Embryonic facial prominence (tissue), 1 donor: Measurements from ENCODE around the gene SZRD1.
A peak's percentile ranks its signal among the peaks of the same experiment; 100 is the strongest.
"Not testable (repeated sequence)": the region's sequence is repeated elsewhere in the genome, so short reads cannot be mapped to it uniquely, and the experiment has no call there.

Source experiments
- DNase-seq: peaks from one replicate; pipeline ENCODE4 v3.0.0-alpha.2; 2016; ENCODE audit errors: extremely low spot score

Gene SZRD1, protein sequence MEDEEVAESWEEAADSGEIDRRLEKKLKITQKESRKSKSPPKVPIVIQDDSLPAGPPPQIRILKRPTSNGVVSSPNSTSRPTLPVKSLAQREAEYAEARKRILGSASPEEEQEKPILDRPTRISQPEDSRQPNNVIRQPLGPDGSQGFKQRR

DNA sequence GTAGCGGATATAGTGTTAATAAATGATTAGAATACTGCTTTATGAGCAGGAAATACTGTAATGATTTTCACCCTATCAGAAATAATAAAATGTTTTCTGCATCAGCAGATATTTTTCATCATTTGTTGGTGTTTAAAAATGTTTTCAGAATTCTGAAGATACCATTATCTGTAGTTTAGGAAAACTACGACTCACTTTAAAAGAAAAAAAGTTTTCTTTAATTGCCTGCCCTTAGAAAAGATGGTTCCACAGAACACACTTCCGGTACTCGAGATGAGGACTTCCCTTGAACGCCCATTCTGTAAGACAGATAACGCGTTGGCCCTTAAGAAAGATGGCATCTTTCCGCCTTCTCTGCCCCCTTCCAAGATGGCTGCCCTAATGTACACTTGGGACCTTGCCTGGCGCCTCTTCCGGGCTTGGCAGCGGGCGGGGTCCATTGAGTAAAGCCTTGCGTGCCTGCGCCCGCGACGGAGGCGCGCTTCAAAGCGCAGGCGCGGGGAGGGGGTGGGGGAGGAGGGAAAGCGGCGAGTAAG, at the start of gene SZRD1:
SZRD1 (plus strand) TSS at position 521 of the 536 bp plus-strand sequence. CDS start 16 bp downstream, outside the sequence.
- peak; percentile 98 for DNase-seq

DNA sequence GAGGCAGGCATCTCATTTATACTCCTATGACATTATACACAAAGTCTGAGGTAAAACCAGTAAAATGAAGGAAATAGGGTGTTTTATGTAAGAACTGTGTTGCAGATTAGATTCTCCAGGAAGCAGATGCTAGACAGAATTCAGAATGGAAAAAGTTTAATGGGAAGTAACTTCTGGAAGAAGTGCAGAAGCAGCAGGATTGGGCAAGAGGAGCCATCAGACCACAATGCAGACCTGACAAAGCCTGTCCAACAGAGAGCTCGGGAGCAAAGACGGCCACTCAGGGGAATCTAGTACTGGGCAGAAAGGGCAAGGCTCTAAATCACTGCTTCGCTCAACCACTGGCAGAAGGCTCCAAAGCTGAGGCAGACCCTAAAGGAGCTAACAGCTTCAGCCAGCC, 48.5 kb upstream of the SZRD1 start:
- DNase-seq, result no peak

DNA sequence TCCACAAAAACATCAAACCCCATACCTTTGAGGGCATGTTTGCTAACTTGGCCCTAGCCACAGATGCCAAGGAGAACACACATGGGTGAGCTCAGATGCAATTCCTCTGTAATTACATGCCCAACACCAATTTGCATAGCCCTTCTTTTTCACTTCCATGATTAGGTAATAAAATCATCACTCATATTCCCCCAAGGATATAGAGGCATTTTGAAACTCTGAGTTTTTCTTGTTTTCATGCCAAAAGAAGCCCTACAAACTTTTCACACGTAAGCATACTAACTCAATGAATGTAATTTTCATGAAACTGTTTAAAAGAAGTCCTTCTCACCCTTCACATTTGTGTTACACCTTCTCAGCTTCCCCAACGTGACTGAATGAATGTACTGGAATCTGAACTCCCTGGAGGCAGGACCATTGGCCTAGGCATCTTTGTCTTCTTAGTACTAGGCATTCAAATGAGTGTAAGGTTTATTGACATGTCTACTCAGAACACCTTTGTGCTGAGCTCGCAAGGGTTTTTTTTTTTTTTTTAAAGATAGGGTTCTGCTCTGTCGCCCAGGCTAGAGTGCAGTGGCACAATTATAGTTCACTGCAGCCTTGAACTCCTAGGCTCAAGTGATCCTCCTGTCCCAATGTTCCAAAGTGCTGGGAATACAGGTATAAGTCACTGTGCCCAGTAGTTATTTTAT, 45.7 kb upstream of the SZRD1 start:
- DNase-seq, result no peak

DNA sequence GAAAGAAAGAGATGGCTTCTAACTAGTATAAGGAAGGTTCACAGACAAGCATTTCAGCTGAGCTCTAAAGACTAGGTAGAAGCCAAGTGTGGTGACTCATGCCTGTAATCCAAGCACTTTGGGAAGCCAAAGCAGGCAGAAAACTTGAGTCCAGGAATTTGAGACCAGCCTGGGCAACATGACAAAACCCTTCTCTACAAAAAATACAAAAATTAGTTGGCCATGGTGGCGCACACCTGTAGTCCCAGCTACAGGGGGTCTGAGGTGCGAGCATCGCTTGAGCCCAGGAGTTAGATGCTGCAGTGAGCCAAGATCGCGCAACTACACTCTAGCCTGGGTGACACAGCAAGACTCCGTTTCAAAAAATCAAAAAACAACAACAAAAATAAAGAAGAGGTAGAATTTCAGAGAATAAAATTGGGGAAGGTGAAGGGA, 42.6 kb upstream of the SZRD1 start:
- DNase-seq, result no peak

DNA sequence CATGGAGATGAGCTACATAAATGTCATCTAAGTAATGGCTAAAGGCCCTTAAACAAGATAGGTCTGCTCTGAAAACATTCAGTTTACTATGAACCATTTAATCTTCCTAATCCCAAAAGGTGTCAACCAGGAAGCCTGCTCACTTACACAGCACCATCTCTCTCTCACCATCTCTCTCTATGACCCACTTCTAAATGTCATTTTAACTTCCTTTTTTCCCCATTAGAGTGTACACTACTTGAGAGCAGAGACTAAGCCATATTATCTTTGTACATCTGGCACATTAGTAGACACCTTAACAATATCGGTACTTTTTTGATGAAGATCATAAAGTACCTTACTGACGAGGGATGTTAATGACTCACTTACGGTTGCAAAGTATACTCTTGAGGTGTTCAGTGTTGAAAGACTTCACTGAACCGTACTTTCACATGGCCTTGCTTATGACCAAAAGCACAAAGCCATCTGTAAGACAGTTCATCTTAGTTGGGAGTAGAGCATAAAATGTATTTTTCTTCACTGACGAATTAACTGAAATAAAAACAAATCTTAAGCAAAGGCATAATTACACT, 40.1 kb upstream of the SZRD1 start:
- no peak for DNase-seq

DNA sequence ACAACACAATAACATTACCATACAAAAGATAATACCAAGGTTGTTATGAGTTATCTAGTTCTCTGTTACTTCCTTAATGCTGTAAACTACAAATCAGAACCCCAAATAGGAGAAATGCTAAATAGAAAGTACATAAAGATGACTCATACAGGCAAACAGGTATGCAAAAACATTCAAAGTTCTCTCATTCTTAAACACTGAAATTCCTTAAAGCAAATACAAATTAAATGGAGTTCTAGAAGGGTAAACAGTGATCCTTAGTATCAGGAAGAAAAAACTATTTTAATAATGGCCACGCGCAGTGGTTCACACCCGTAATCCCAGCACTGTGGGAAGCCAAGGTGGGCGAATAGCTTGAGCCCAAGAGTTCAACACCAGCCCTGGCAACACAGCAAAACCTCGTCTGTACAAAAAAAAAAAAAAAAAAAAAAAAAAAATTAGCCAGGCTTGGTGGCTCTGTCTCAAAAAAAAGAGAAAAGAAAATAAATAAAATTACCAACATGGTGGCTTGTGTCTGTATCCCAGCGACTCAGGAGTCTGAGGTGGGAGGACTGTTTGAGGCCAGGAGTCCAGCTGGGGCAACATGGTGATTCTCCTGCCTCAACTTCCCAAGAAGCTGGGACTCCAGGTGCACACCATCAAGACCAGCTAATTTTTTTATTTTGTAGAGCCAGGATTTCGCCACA, 32.2 kb upstream of the SZRD1 start:
- DNase-seq, result no peak

DNA sequence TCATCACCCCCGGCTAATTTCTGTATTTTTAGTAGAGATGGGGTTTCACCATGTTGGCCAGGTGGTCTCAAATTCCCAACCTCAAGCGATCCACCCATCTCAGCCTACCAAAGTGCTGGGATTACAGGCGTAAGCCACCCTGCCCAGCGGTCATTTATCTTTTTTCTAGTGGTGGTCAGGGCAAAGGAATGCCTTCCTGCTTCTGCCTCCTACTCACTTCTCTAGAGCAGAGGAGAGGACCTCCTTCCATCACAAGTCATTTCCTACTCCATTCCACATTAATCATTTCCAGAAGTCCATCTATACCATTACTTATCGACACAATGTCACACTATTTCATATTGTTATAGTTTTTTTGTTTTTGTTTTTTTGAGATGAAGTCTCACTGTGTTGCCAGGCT, 28.1 kb upstream of the SZRD1 start:
- no peak for DNase-seq

DNA sequence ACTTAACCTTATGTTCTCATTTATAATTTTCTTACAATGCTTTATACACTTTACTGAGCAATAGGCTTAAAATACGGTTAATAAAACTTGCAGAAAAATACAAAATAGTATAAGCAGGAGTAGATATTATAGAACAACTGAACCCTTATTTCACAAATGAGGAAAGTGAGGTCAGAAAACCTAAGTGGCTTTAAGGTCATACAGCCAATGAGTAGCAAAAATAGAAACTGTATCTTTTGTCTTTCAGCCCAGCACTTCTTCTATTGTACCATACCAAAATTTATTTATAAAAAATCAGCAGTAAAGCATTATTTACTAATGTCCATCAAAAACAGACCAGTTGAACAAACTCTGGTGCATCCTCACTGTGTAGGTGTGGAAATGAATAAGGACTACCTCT, 26.4 kb upstream of the SZRD1 start:
- DNase-seq, result no peak

DNA sequence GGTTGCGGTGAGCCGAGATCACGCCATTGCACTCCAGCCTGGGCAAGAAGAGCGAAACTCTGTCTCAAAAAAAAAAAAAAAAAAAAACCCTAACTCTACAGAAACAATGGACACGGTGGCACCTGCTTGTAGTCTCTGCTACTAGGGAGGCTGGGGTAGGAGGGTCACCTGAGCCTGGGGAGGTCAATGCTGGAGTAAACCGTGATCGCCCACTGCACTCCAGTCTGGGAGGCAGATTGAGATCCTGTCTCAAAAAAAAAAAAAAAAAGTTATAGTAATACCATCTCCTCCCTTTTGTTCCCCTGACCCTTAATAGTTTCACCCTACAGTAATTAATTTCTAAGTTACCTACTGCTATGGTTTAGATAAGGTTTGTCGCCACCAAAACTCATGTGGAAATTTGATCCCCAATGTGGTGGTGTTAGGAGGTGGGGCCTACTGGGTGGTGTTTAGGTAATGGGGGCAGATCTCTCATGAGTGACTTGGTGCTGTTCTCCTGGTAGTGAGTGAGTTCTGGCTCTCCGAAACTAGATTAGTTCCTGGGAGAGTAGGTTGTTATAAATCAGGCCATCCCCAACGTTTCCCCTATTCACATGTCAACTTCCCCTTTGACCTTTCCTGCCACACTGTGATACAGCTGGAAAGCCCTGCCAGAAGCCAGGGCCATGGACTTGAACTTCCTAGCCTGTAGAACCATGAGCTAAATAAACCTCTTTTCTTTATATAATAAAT, 24.5 kb upstream of the SZRD1 start:
- no peak for DNase-seq

DNA sequence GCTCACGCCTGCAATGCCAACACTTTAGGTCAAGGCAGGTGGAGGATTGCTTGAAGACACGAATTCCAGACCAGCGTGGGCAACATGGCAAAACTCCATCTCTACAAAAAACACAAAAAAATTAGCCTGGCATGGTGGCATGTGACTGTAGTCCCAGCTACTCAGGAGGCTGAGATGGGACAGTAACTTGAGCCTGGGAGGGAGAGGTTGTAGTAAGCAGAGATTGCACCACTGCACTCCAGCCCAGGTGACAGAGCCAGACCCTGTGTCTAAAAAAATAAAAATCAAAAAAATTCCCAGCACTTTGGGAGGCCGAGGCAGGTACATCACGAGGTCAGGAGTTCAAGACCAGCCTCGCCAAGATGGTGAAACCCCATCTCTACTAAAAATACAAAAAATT, 23.8 kb upstream of the SZRD1 start:
- DNase-seq, result not testable (repeated sequence)

DNA sequence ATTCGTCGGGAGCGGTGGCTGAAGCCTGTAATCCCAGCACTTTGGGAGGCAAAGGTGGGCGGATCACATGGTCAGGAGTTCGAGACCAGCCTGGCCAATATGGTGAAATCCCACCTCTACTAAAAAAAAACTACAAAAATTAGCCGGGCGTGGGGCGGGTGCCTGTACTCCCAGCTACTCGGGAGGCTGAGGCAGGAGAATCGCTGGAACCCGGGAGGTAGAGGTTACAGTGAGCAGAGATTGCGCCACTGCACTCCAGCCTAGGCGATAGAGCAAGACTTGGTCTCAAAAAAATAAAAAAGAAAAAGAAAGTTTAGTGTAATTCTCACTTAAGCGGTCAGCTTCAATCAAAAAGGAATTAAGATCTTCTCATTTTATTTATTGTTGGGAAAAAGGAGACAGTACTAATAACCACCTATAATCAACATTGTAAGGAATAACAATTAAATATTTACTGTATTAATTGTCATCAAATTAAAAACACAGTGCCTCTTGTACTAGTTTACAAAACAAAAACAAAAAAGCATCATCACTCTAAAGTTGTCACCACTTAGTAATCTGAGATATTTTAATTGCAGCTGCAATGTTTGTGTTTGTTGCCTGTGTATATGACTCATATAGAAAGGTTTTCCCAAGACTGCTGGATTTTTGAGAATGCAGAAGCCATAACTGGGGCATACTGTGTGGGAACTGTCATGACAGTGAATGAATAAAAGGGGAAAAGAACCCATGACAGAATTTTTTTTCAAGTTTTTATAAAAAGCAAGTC, 18.4 kb upstream of the SZRD1 start:
- no peak for DNase-seq

DNA sequence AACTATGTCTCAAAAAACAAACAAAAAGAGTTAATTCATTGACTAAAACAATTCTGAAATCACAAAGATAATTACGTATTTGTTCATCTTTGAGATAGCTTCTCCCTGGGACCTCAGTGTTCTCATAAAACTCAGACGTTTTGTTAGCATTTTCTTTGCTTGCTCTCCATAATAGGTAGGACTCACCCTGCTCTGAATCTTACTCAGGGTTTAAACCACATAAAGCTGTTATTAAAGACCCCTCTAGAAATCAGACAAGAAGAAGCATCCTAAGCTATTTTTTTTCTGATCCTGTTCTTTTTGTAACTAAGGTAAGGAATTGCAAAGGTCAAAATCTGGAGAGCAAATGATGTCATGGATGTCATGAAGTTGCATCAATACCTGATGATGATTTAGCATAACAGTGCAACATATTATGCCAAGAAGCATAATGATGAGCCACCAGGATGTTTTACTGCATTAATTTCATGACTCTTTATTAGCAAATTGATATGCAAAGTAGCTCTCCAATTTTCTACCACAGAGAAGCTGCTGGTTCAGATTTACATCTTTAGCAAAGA, 17.1 kb upstream of the SZRD1 start:
- DNase-seq, result no peak

DNA sequence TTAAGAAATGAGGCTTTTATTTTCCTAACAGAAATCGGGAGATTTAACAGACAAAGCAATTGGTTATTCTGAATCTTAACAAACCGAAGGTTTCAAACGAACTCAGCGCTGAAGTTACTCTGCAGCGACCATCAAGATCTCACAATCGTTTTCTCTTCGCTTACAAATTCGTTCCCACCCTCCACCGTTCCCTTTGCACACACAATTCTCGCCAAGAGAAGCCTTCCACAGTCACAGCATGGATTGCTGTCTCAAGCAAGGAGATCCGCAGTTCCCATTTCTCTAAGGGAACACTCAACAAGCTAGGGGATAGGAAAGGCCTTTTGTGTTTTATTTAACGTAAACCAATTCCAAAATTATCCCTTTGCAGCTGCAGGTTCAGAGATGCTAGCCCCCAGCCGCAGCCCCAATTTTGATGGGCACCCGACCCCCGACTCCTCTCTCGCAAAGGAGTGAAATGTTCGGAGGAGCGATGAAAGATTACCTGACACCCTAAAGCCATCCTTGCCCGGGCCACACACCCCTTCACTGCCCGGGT, 15.5 kb upstream of the SZRD1 start:
- DNase-seq, result no peak

DNA sequence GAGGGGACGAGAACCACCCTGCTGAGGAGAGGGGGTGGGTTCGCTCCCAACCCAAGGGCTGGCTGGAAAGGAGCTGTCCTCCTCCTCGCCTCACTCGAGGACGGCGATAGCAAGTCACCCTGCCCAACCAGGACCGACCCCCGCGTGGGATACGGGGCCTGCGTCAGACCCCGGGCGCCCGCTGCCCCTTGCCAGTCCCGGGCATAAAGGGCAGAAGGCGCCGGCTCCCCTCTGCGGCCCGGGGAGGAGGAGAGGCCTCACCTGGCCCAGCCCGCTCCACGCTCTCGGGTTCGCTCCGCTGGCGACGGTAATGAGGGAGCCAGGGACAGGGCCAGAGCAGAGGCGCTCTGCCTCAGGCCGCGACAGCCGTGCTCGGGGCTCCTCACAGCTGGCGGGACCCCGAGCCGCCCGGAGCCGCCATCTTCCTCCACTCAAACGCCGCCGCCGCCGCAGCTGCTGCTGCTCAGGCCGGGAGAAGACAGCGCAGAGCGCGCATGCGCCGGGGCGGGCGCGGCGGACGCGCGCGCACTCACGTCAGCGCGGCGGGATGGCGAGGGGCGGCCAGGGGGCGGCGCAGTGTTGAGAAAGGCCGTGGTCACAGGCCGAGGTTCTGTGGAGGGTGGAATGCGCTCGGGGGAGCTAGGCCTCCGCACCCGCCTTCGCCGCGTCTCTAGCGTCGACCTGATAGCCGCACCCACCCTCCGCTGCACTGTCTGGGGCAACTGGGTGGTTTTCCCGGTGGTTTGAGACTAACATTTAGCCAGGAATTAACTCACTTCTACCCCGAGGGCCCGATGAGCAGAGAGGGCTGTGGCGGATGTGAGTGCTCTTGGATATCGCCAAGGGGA, 14.8 kb upstream of the SZRD1 start, which contains the start of gene FBXO42:
FBXO42 (minus strand) TSS at position 487 of the 848 bp plus-strand sequence. CDS start 37,062 bp downstream, outside the sequence.
- peak; percentile 82 for DNase-seq

DNA sequence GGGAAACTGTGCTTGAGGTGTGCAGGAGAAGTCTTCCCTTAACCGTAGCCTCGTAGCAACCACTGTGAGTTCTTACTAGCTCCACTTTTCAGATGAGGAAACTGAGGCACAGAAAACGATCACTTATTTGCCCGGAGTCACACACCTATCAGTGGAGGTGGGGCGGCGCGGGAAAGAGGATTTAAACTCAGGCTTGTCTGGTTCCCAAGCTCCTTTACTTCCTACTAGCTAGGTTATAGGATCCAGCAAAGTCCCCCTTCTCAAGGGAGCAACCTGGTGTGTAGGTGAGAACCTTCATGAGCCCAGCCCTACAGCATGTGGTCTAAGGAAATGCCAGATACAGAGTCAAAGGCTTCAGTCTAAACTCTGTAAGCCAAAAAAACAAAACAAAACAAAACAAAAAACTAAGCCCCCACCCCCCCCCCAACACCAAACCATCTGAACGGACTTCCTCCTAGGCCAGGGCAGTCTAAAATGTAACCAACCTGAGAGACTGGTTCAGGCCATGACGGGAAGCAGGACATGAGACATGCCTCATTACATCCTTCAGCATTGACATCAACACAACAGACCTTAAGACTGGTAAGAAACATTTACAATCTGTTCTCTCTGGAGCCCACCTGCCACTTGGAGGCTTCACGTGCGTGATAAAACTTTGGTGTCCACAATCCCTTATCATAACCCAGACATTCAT, 14.1 kb upstream of the SZRD1 start:
- no peak for DNase-seq

DNA sequence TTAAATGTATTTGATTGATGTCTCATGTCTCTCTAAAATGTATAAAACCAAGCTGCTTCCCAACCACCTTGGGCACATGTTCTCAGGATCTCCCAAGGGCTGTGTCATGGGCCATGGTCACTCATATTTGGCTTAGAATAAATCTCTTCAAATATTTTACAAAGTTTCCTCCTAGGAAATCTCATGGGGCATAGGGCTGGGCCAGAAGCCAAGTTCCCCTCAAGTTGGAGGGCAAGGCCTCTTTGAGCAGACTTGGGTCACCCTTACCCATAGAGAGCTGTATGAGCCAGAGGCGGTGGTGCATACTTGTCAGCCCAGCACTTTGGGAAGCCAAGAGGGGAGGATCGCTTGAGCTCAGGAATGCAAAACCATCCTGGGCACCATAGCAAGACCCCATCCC, 12.4 kb upstream of the SZRD1 start:
- DNase-seq, result no peak

DNA sequence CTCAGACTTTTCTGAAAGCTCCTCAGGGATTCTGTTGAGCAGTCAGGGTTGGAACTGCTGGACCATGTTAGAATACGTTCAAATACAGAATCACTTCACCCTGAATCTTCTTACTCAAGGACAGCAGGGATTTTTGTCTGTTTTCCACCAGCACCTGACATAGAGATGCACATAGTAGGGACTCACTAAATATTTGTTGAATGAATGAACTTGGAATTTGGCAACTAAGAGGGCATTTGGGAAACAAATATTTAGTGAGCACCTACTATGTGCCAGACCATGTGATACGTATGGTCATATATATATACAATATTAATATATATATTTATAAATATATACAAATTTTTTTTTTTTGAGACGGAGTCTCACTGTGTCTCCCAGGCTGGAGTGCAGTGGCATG, 10.2 kb upstream of the SZRD1 start:
- no peak for DNase-seq

DNA sequence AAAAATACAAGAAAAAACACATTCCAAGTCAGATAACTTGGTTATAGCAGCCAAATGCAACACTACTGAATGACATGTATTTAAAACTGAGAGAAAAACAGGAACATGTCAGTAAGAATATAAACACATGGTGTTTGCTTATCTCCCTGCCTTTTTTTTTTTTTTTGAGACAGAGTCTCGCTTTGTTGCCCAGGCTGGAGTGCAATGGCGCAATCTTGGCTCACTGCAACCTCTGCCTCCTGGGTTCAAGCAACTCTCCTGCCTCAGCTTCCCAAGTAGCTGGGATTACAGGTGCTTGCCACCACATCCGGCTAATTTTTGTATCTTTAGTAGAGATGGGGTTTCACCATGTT, 1.9 kb upstream of the SZRD1 start:
- DNase-seq, result not testable (repeated sequence)
